ENCODE results near the gene THEM4.
A peak's percentile ranks its signal among the peaks of the same experiment; 100 is the strongest.

The THEM4 gene

DNA sequence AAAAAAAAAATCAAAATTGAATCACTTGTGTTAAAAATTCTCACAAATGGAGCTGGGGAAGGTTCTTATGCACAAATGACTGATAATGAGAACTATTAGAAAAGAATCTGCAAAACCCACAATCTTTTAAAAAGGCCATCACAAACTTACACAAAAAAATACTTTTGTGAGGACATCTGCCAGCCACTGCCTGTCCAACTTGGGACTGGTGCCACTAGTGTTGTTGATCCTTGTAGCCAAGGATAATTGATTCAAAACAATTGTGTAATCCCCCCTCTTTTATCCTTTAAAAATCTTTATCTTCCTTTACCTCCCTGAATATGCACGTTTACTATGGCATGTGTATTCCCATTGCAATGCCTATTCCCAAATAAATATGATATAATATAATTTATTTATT is 39.2 kb upstream of the THEM4 start:
- in situ Hi-C loops (cut with HindIII; ENCODE audit: low sequenced_read_pairs), result no loop called here
- no peak for DNase-seq (ENCODE audit: low read depth)
- no peak for TF ChIP-seq CTCF (IDR thresholded peaks at IDR 0.05; ENCODE audit: low read depth, low read length, missing control alignments)

DNA sequence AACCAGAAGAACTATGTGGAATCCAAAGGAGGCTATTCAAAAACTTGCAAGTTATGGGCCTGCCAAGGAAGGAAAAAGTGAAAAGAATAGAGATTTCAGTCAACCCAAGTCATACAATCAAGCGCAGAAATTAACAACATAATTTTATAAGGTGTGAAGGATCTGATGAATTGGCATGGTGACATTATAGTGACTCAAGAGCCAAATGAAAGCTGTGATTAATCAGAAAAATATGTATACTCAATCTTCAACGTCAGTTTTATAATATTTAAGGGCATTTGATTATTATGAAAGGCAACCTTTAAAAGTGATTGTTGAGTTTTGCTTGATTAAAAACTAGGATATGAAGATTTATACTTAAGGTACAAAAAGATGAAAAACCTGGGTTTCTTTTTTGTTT is 37.8 kb upstream of the THEM4 start:
- in situ Hi-C loops (cut with HindIII; ENCODE audit: low sequenced_read_pairs), result no loop called here

More for the DNA sequence above, 39.2 kb upstream of the THEM4 start:
- H3K4me3 ChIP-seq (ENCODE audit: low read depth, low read length), result no peak overlapping the region

DNA sequence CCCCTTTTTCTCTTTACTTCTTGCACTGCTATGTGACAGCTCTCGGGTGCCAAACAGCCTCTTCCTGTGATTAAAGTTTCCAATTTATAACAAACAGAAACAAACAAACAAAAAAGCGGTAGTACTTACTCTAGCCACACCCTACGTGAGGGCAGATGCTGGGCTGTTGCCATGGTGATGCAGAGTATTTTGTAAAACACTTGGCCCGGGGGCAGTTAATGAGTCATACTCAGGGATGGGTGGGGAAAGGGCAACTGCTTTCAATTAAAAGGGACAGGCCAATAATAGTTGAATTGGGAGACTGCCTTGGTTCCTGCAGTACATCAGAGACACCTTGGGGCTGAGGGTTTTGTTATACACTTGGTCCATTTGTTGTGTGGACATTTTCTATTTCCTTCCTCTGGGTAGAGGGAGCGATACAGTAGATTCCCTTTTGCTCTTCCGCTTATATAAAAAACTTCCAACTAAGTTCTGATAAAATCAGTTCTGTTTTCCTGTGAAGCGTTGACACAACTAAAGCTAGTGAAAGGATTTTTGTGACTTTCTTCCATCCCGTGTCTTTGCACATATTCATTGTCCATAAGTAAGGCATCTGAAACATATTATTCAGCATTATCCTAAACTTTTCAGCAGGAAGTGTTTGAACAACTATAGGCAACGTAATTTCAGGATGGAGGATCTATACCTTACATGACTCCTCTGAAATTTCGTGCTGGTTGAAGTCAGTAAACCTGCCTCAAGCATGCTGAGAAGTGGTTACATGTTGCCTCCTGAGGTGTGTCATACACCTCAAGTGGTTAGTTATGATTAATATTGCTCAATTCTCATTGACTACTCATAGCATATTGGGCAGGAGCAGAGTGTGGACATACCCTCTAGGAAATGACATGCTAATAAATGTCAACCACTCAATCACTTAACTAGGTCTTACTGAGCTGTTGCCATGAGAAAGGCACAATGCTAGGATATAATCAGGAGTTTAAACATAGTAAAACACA is 36.7 kb upstream of the THEM4 start:
- H3K4me3 ChIP-seq (ENCODE audit: low read depth, low read length), result no peak overlapping the region
- peak; percentile 89 for DNase-seq (ENCODE audit: low read depth)
- in situ Hi-C loops (cut with HindIII; ENCODE audit: low sequenced_read_pairs), result no loop called here
- no peak for TF ChIP-seq CTCF (IDR thresholded peaks at IDR 0.05; ENCODE audit: low read depth, low read length, missing control alignments)

More for the DNA sequence above, 37.8 kb upstream of the THEM4 start:
- no peak for DNase-seq (ENCODE audit: low read depth)
- no peak for TF ChIP-seq CTCF (IDR thresholded peaks at IDR 0.05; ENCODE audit: low read depth, low read length, missing control alignments)
- no peak overlapping the region for H3K4me3 ChIP-seq (ENCODE audit: low read depth, low read length)

- no peak overlapping the region for H3K4me3 ChIP-seq (ENCODE audit: low read depth, low read length)
- in situ Hi-C loops (cut with HindIII; ENCODE audit: low sequenced_read_pairs), result no loop called here
- DNase-seq (ENCODE audit: low read depth), result no peak
- TF ChIP-seq CTCF (IDR thresholded peaks at IDR 0.05; ENCODE audit: low read depth, low read length, missing control alignments), result no peak
These were observed 35.7 kb upstream of the THEM4 start for GRCh38 chr1:151944857-151945575.

- no peak for DNase-seq (ENCODE audit: low read depth)
- no peak for TF ChIP-seq CTCF (IDR thresholded peaks at IDR 0.05; ENCODE audit: low read depth, low read length, missing control alignments)
- in situ Hi-C loops (cut with HindIII; ENCODE audit: low sequenced_read_pairs), result no loop called here
- H3K4me3 ChIP-seq (ENCODE audit: low read depth, low read length), result no peak overlapping the region
These were observed 35.0 kb upstream of the THEM4 start for GRCh38 chr1:151944126-151944856.

GRCh38 chr1:151943591-151943990 is 34.3 kb upstream of the THEM4 start:
- no peak for TF ChIP-seq CTCF (IDR thresholded peaks at IDR 0.05; ENCODE audit: low read depth, low read length, missing control alignments)
- in situ Hi-C loops (cut with HindIII; ENCODE audit: low sequenced_read_pairs), result no loop called here
- no peak overlapping the region for H3K4me3 ChIP-seq (ENCODE audit: low read depth, low read length)
- DNase-seq (ENCODE audit: low read depth), result no peak

Data from astrocyte of the cerebellum (primary cell).